CD4-positive, alpha-beta T cell treated with Interleukin-4 for 4 hours (primary cell): ENCODE measurements around the gene LYRM4.

Experiments
- DNase-seq: peaks from one replicate; pipeline ENCODE4 v3.0.0-alpha.2; 2020

LYRM4 gene

DNA sequence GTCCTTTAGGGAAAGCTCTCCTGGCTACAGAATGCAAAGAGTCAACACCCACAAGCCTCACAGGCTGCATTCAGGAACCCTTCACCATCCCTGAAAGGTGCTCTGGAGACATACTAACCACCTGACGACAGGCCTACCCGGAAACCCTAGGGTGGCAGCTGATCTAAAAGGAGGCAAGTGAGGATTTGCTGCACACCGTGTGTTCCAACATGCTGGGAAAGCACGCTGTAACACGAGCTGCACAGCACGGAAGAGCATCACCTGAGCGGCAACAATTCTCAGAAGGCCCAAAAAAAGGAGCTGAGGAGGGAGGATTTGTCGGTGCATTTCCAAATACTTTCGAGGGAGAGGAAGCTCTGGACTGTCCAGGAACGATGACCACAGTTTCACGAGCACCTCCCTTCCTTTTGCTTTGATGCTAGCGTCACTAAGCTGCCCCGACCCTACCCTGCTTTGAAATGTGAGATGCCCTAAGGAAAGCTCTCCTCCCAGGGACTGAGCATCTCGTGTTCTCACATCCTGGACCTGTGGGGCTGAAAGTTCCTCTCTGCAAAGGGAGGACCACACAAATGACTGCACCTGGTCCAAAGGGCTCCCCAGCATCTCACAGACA is 88.6 kb downstream of the LYRM4 start:
- DNase-seq: no peak

DNA sequence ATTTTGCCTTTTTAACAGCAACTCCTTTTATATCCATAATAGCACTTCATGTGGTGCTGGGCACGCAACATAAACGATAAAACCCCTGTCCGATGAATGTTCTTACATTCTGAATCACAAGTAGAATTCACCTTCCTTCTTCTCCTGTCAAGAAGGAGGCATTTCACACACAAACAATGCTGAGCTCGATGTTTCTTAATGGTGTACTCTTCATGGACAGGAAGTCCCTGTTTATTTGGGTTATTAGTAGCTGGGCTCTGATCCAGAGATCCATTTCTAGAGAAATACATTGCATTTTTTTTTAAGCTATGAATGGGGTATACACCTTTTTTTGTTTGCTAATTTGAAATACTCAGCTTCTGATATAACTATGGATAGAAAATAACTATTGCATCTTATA is 93.2 kb downstream of the LYRM4 start:
- DNase-seq: no peak

DNA sequence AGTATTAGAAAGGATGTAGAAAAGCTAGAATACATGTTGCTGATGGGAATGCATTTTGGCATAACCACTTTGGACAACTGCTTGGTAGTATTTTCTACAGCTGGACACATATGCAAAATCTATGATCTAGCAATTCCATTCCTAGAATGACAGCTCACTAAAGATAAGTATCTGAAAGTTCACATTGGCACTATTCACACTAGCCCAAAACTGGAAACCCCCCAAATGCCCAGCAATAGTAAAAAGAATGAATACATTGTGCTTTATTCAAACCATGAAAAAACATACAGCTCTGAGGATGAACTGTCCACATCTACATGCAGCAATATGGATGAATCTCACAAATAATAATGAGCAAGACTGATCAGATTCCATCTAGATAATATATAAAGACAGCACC is 96.7 kb downstream of the LYRM4 start:
- DNase-seq: no peak

DNA sequence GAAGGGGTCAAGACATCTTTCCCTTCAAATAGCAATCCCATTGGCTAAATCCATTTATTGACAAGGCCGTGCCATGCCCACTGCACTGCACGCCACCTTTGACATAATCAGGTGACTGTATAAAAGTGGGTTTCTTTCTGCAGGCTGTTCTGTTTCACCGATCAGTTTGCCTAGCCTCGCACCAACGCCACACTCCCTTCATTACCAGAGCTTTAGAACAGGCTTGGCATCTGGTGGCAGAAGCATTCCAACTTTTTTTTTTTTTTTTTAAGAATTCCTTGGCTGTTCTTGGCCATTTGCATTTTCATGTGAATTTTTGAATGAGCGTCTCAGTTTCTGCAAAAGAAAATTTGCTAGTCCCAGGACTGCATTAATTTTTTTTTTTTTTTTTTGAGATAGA is 97.5 kb downstream of the LYRM4 start:
- DNase-seq: no peak

DNA sequence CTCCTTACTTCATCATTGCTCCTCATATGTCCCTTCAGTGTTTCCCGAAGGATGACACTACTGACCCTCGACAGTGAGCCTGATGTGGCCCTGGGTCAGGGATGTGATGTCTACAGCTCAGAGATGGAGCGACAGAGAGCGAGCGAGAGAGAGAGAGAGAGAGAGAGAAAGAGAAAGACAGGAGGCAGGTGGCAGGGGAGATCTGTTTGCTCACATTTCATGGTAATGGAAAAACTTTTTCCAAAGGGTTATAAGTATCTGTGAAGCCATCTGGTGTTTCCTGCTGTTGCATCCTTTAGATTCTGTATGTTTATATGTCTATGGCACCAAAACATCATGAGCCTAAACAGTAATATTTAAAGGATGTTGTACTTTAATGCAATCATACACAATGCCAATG is 98.4 kb downstream of the LYRM4 start:
- DNase-seq: no peak

DNA sequence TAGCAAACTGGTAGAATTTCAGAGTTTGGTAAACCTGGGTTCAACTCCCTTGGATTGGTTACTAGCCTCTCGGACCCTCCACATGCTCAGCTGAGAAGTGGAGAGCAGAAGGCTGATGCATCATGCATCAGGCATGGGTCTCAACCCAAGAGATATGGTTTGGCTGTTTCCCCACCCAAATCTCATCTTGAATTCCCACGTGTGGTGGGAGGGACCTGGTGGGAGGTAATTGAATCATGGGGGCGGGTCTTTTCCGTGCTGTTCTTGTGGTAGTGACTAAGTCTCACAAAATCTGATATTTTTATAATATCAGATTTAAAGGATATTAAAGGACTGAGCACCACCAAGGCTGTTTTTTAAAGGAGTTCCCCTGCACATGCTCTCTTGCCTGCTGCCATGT is 100.5 kb downstream of the LYRM4 start:
- DNase-seq: no peak

DNA sequence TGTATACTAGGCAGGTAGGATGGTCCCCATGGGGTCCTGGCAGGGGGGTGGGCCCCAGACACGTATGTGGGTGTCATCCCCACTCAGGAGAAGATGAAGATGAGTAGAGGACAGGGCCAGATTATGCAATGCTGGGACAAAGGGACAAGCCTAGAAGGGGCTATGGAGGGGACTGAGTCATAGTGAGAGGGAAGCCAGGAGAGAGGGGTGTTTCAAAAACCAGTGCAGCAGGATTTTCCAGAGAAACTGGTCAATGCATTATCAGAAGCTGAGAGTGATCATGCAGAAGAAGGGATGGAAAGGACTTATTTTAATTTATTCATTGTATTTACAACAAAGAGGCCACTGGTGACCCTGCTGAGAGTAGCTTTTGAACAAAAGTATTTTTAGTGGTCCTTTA is 101.6 kb downstream of the LYRM4 start:
- DNase-seq: no peak

DNA sequence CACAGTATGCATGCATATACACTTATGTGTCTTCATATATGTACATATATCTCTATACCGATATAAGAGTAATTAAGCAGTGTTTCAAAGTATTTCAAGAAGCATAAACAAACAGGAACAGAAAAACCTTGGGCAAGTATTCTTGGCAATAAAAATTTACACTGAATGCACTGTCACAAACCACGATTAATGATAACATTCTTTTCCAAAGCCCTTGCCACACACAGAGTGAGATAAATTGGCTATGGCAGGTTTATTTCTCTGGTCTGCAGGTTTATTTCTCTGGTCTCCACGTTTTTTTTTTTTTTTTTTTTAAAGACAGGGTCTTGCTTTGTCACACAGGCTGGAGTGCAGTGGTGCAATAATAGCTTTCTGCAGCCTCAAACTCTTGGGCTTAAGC is 102.6 kb downstream of the LYRM4 start:
- DNase-seq: no peak

DNA sequence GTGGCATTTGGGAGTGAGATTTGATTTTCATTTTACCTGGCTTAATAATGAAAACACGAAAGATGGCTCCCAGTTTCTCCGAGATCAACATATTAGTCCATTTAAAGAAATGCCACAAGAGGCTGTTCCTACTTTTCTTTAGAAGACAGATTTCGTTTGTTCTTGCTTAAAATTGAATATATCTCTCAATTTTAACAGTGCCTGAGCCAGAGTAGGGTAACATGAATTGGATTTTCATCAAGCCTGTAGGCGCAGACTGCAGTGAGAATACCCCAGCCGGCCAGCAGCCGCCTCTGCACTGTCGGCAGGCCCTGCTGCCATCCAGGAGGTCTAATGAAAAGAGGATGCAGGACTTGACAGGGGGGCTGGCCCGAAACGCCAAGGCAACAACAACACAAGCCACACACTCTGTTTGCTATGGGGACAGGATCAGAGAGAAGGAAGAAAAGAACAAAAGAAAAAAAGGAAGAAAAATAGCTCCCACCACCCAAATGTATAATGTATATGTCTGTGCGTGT is 103.1 kb downstream of the LYRM4 start:
- no peak for DNase-seq

DNA sequence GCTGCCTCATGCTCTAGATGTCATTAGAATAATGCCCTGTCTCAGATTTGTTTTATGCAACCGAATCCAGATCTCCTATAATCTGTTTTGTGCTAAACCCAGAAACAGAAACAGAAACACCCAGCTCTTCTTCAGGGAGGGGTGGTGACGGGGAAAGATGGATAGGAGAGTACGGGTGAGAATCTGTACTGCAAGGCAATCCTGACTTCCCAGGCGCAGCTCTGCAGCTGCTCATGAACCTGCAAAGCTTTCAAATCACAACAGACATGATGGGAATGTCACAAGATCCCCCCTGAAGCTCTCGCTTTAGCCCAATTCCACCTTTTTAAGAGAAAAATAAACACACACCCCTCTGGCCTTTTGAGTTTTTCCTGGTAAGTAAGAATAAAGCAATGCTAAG is 104.1 kb downstream of the LYRM4 start:
- DNase-seq: no peak

DNA sequence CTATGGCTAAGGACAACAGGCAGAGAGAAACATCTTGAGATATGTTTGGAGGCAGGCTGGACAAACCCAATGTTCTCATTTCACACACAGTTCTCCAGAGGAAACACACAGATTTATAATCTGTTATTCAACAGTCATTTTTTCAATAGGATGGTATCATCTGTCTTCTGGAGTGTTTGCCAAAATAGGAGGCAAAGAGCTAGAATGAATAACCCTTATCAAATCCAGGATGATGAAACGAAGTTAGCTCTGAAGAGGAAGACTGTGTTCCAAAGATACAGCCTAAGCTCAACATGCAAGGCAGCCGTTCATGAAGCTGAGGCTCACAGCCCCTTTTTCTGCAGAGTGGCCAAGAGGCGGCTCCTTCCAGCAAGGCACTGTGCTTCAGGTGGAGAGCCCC is 104.8 kb downstream of the LYRM4 start:
- DNase-seq: no peak

DNA sequence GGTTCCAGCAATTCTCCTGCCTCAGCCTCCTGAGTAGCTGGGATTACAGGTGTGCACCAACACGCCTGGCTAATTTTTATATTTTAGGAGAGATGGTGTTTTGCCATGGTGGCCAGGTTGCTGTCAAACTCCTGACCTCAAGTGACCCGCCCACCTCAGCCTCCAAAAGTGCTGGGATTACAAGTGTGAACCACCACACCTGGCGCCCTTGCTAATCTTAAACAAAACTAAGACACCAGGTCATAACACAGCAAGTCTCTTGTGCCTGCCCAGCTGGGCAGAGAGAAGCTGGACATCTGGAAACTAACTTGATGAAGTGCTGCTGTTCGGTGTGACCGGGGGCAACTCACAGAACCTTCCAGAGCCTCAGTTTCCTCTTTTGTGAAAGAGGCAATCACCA is 107.6 kb downstream of the LYRM4 start:
- DNase-seq: no peak

DNA sequence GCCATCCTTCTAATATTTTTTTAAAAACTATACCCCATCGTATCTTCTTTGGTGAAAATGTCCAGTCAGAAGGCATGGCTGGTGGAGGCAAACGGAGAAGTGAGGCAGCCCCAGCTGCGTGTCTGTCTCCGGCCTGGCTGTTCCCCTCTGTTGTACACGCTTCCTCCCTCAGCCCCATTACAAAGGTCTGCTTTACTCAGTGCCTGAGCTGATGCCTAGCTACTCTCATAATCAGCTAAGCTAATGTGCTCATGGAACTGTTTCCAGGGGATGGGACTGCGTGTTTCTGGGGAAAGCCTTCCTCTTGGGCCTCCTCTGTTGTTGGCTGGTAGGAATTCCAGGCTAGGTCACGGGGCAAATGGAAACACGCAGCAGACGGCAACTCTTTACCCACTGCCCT is 108.3 kb downstream of the LYRM4 start:
- DNase-seq: no peak

DNA sequence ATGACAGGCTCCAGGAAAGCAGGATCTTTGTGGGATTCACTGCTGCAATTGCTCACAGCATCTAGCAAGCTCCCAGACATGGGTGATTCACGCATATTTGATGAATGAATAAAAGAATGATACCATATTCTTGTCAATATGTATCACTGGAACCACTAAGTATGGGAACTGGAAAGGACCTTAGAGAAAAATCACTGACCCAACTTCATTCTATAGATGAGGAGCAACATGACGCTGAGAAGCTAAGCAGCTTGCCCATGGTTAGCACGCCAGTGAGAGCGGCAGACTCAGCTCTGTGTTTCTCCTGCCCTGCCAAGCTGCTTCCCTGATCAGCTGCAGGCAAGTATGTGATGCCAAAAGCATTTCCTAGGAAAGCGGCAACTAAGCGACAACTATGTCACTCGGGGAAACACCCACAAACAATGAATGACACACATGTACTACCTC is 108.8 kb downstream of the LYRM4 start:
- DNase-seq: no peak

DNA sequence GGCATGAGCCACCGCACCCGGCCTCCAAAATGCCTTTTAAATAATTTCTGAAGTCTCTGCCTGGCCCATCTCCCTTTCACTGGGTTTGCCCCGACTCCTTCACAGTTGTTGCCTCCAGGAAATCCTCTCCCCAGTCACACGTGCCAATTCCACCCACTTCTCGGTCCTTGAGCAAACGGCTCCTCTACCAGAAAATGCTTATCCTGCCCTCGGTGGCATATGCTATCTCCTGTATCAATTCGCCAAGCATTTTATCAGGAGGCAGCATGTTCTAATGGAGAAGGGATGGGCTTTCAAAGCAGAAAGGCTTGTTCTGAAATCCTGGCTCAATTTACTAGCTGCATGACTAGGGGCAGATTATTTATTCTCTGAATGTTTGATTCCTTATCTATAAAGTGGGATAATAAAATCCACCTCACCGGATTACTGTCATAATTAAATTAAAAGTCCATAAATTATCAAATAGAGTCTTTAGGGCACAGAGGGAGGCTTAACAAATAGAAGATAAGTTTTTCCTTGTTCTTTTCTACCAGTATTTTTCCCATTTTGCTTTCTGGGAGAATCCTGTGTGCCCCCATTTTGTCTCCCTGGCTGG is 109.3 kb downstream of the LYRM4 start:
- DNase-seq: no peak

DNA sequence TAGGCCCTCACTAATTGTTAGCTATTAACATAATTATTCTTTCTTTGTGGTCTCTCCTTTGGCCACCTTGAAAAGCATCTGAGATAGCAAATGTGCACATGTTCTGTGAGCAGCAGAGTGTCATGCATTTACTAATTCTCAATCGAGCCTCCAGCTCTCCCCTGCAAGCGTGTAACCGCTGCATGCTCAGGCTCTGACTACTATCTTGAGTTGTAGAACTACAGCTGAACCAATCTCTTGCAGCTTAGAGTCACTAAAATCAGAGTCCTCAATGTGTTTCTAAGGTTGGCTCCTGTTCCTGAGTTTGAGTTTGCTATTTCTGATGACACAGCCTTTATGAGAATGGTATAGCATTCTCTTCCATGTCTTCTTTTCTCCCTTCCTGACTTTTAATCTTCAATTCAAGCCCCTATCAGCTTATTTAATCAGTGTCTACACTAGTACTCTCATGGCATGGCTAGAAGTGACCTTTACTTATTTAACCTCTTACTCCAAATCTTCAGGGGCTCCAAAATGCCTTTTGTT is 110.1 kb downstream of the LYRM4 start:
- DNase-seq: no peak

DNA sequence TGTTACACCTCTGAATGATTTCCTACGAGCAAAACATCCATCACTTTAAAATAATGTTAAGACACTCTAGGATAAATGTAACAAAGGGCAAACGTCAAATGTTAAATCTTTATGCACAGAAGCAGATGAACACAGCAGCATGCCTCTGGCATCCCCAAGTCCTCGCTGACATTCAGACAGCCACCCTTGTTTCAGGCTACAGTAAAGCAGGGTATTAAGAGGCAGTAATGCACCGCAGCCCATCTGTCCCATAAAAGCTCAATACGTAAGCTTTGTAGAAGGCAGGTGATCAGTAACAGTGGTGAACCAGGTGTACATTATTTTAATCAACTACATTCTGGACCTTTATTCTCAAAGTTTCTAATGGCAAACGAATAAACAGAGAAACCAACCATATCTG is 110.9 kb downstream of the LYRM4 start:
- DNase-seq: no peak

DNA sequence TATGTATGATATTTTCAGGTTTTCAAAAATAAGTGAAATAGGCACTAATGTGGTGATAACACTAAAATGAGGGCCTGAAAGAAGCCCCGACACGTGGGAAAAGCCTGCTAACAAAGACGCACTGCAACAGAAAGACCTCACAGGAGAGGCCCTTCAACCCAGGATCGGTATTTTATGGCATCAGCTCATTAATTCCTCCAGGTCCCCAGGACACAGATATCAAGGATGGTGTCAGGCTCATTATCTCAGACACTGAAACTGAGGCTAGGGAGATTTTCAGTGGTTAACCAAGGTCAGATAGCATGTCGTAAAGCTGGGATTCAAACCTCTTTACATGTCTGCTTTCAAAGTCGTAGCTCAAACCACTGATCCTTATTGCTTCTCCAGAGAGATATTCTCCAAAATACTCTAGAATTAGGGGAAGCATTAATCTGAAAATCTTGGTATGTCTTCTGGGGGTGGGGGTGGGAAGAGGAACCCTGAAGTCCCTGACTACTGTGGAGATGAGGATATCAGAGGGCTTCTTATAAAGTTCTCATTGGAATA is 111.5 kb downstream of the LYRM4 start:
- DNase-seq: no peak

DNA sequence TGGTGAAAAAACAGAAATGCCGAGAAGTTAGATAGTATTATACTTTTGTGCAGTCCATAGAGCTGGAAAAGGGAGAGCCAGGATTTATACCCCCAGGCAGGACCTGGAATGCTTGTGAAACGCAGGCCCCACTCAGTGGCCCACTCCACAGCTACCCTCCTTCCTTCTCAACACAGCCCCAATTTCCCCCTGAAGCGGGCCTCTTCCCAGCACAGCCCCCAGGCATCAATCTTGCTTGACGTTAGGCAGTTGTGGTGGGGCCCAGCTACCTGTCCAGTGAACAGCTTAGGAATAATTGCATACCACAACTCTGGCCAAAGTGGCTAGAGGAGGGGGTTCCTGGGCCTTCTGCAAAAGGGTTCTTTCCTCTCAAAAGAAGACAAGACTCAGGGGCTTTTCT is 114.4 kb downstream of the LYRM4 start:
- DNase-seq: no peak

DNA sequence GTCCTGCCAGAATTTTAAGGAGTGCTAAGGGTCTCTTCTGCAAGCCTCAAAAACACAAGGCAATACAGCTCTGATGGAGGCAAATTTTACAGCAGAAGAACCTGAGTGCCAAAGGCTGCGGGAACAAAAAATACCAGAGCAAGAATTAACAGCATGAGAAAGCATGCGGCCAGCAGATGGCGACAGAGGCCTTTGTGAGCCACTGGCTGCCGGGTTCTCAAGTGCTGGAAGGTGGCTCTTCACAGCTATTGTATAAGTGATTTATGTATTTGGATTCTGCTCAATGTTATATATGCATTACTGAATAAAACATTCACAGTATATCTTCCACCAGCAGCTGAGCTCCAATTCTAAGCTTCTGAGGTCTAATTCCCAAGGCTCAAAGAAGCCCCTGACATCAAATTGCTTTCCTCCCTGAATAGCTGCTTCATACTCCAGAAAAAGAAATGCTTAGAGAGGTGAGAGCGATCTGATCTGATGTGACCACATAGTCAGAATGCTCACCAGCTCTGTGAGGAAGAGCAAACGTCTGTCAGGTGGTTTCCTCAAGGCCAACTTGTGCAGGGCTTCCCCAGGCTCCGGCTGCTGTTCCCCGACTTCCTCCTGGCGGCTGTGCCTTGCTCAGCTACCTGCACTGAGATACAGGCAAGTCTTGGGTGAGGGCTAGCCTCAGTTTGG is 117.0 kb downstream of the LYRM4 start:
- peak; percentile 74 for DNase-seq

DNA sequence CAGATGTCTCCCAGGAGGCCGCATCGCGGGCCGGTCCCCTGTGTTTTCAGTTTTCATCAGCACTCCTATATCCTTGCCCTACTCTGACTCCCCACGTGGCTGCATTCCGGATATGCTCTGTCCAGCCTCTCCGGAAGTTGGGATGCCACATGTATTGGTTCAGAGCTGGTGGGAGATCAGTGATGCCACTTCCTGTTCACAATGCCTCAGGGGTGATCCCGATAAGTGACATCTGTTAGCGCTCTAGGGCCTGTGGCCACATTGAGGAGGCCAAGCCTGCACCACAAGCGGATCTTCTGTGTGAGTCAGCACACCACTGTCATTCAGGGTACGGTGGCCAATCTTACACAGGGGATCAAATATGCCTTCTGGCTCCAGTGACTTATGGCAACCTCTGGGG is 117.8 kb downstream of the LYRM4 start:
- no peak for DNase-seq

DNA sequence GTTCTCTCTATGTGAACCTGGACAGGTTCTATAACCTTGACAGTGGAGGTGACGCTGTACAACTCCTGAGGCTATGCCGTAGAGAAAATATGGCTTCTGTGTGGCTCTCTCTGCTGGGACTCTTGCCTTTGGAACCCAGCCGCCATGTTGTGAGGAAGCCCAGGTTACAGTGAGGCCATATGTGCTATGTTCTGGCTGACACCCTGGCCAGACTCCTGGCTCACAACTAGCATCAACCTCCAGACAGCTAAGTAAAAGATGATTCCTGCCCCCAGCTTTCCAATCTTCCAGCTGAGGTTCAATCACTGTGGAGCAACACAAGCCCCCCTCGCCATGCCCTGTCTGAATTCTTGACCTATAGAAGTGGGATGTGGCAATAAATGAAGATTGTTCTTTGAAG is 118.6 kb downstream of the LYRM4 start:
- no peak for DNase-seq

DNA sequence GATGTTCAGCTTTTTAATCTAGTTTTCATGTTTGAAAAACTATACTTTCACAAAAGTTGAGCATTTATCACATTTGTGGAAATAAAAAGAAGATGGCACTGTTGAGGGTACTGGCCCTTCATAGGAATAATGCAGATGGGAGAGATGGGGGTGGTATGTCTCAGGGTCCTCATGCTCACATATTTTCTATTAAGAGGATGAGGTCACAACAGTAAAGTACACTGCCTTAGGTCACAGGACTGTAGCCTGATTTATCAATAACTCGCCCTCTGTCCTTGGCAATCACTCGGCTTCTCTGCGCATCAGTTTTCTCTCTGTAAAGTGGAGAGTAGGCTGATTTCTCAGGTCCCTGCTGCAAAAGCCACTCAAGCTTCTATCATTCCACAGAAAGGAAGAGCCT is 119.7 kb downstream of the LYRM4 start:
- DNase-seq: no peak
